Measurements from ENCODE around the gene ERBIN. TPM values are rescaled to one million over a fixed set of nuclear protein-coding genes. Genes with fewer than 3 reads are reported as not detected.

The ERBIN gene
- total and polyA plus RNA-seq, 9 of the 15 experiments (the other 6 are each of a cell fraction or from before 2014, with no cell fraction given): 11.9 to 72.8 (median 41.7) TPM

DNA sequence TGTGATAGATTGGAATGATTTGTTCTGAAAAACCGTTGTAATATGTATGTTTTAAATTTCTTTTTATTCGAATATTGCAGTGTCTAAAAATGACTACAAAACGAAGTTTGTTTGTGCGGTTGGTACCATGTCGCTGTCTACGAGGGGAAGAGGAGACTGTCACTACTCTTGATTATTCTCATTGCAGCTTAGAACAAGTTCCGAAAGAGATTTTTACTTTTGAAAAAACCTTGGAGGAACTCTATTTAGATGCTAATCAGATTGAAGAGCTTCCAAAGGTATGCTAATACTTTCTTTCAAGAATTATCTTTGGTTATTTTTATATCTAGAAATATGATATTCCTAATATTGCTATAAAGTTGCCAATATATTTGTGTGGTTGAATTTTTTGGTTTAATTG lies 66.3 kb downstream of the ERBIN start (continued):
- no peak for TF ChIP-seq XRCC5 (IDR thresholded peaks at IDR 0.05; ENCODE audit: low read depth, low read length)

- no TSS peak for BruUV-seq (replicated peaks)
- no peaks in the 10 kb centered on the region for H3K9me3 ChIP-seq (replicated peaks; ENCODE audit: control insufficient read depth, insufficient read depth, low read depth, low read length)
- 81% methylated on average over 1 of the region's 1 CpG for WGBS (ENCODE audit: insufficient coverage, low coverage, missing lambda C conversion rate)
- no peak for ATAC-seq
- H3K27ac ChIP-seq (ENCODE audit: extremely low read depth, low read depth, low read length): no peak overlapping the region
- no peak overlapping the region for H3K9ac ChIP-seq (ENCODE audit: insufficient read depth in 1 of 2, low read depth in 2 of 2, low read length in 2 of 2)
- H3K4me3 ChIP-seq: no peak overlapping the region
- FAIRE-seq: no peak
- CTCF ChIA-PET (ENCODE audit: low intra/inter-chr PET ratio): no interaction called here
- no peak overlapping the region for H2AFZ ChIP-seq (ENCODE audit: low read depth, low read length)
- in situ Hi-C loops (cut with MboI) (no loop called here), intact Hi-C loops (cut with micrococcal nuclease) (no loop called here)
- H3K4me2 ChIP-seq (ENCODE audit: insufficient read depth, low read length): no peak overlapping the region
- peaks cover 55% of the 10 kb centered on the region for H3K36me3 ChIP-seq (ENCODE audit: control insufficient read depth, insufficient read depth, low read length)
- H3K27me3 ChIP-seq (ENCODE audit: control insufficient read depth in 2 of 2, insufficient read depth in 2 of 2, low read length in 2 of 2): no peaks in the 10 kb centered on the region
- H3K9me1 ChIP-seq (ENCODE audit: control insufficient read depth, insufficient read depth, low read length): no peaks in the 10 kb centered on the region
- POLR2A ChIA-PET: no interaction called here
- H3K79me2 ChIP-seq (ENCODE audit: control insufficient read depth, insufficient read depth, low read length): peaks cover 68% of the 10 kb centered on the region
- H3K4me1 ChIP-seq (replicated peaks in 1 of 2; ENCODE audit: control insufficient read depth in 2 of 2, insufficient read depth in 2 of 2, low read length in 2 of 2): no peaks in the 10 kb centered on the region; a peak in 1 of 5 replicates
- DNase-seq (ENCODE audit: extremely low read depth in 1 of 4, low spot score in 3 of 4): no peak
- H4K20me1 ChIP-seq (replicated peaks; ENCODE audit: control insufficient read depth, insufficient read depth, low read length): no peaks in the 10 kb centered on the region
- TF ChIP-seq SAFB (IDR thresholded peaks at IDR 0.05; ENCODE audit: borderline replicate concordance, low read depth, low read length) (no peak), KDM1A (IDR thresholded peaks at IDR 0.05) (no peak), MEF2D (tag; conservative IDR thresholded peaks at IDR 0.05; ENCODE audit: low read depth) (no peak), ZNF12 (CRISPR knock-in tag; IDR thresholded peaks at IDR 0.05) (no peak), ELF1 (tag; IDR thresholded peaks at IDR 0.05) (no peak), ERF (CRISPR knock-in tag; IDR thresholded peaks at IDR 0.05) (no peak), ZNF507 (tag; conservative IDR thresholded peaks at IDR 0.05) (no peak), EZH2 (IDR thresholded peaks at IDR 0.05; ENCODE audit: borderline replicate concordance, low read depth, low read length) (no peak), BRF2 (IDR thresholded peaks at IDR 0.05; ENCODE audit: borderline replicate concordance, insufficient read depth, insufficient read length) (no peak), ZBTB2 (IDR thresholded peaks at IDR 0.05) (no peak), NCOR1 (IDR thresholded peaks at IDR 0.05) (no peak), HMG20B (CRISPR knock-in tag; IDR thresholded peaks at IDR 0.05) (no peak), HOXB6 (CRISPR knock-in tag; IDR thresholded peaks at IDR 0.05; ENCODE audit: borderline replicate concordance) (no peak), GTF2A2 (tag; IDR thresholded peaks at IDR 0.05) (no peak), ZNF280A (IDR thresholded peaks at IDR 0.05; ENCODE audit: low read depth, partially characterized antibody) (no peak)
- TF ChIP-seq, protein P1, sequence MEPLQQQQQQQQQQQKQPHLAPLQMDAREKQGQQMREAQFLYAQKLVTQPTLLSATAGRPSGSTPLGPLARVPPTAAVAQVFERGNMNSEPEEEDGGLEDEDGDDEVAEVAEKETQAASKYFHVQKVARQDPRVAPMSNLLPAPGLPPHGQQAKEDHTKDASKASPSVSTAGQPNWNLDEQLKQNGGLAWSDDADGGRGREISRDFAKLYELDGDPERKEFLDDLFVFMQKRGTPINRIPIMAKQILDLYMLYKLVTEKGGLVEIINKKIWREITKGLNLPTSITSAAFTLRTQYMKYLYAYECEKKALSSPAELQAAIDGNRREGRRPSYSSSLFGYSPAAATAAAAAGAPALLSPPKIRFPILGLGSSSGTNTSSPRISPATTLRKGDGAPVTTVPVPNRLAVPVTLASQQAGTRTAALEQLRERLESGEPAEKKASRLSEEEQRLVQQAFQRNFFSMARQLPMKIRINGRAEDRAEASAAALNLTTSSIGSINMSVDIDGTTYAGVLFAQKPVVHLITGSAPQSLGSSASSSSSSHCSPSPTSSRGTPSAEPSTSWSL (CRISPR knock-in tag; IDR thresholded peaks at IDR 0.05; ENCODE audit: borderline replicate concordance): no peak
Measured at GRCh38 chr5:65994117-65994786, 67.9 kb downstream of the ERBIN start.

All from K562 (cell line).